H4 (cell line): ENCODE data around the gene CRB2. TPM values are rescaled to one million over a fixed set of nuclear protein-coding genes. Genes with fewer than 3 reads are reported as not detected.
"Not testable (repeated sequence)": the region's sequence is repeated elsewhere in the genome, so short reads cannot be mapped to it uniquely, and the experiment has no call there.

Experiments used
- DNase-seq: peaks from one replicate; pipeline ENCODE4 v3.0.0-alpha.2; 2015; ENCODE audit warnings: low spot score
- total RNA-seq: library from RNA; depleted of rRNA; stranded (reverse); fragments of >200 nt; shearing (Covaris generic); gene quantifications from 2 replicates; pipeline ENCODE4 v1.2.3, GENCODE V29; 2014

The CRB2 gene
- total RNA-seq, 1 experiment from 2014 or later = not detected

- DNase-seq = no peak
Observed at GRCh38 chr9:123380852-123381705, 25.1 kb downstream of the CRB2 start.

- DNase-seq = no peak
Observed at GRCh38 chr9:123382653-123383511, 26.9 kb downstream of the CRB2 start.

DNA sequence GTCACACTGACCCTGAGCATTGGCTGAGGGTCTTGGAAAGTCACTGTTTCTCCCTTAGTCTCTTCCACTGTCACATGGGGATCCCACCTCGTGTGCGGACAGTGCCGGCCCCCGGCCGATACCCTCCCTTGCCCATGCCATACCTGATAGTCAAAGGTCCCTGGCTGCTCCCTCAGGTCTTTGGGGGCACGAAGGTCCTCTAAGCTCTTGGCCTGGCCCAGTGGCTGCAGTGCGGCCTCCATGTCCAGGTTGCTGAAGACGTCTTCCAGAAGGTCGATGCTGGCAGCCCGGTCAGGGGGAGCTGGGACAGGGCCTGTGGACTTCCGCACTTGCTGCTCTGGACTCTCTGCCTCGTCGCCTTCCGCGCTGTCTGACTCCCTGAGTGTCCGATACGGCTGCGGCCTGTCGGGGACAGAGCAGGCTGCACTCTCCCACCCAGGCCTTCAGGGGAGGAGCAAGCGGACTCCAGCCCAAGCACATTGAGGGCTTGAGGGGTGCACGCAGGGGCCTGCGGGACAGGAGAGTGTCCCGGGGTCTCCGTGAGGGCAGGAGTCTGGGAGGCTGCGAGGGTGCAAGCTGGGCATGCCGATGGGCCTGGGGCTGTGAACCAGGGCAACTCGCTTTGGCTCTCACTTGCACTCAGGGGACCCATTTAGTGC lies 27.6 kb downstream of the CRB2 start:
- DNase-seq = no peak

DNA sequence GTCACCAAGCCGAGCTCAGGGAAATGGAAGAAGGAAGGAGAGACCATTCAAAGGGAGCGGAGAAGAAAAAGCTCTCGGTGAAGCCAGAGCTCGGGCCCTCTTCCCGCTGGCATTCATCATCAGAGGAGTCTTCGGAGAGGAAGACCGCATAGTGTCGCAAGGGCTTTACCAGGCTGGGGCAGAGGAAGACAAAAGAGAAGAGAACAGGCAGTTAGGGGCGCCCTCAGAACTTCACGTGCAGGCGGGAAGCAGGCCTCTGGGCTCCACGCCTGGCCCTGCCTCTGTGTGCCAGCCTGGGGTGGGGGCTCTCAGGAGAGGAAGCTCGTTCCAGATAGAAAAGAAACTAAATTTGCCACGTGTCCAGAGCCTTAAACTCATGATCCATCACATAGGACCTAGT lies 31.7 kb downstream of the CRB2 start:
- no peak for DNase-seq

GRCh38 chr9:123389070-123389469 lies 33.1 kb downstream of the CRB2 start:
- no peak for DNase-seq

- no peak for DNase-seq
Observed at GRCh38 chr9:123389698-123390097, 33.7 kb downstream of the CRB2 start.

- no peak for DNase-seq
Observed at GRCh38 chr9:123390337-123391135, 34.5 kb downstream of the CRB2 start.

DNA sequence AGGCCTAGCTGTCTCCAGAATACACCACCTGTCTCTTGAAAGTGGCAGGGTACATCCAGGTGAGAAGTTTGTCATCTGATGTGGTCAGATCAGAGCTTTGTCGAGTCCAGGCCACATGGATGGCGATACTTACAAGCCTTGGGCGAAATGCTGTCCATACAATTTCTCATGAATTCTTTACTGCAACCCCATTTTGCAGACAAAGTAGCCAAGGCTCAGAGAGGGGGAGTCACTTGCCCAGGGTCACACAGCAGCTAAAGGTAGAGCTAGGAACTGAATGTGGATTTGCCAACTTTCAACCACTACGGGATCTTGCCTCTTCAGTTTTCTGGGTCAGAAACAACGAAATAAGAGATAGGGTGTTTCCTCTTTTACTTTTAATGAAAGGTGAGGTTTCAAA lies 35.2 kb downstream of the CRB2 start:
- no peak for DNase-seq

DNA sequence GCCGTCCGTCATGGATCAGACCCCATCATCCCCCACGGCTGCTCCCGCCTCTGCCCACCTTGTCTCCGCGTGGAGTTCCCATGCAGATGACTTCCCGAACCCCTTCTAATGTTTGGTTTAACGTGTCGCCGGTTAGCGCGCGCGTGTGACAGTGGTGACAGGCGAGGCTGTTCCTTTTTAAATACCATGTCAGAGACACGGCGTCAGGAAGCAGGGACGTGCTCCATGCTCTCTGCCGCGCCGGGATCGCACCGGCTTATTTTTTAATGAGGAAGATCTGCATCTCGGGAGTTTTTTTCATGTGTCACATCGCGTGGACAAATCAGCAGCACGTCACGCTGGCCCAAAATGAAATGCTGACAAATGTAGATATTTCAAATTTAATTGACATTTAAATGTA lies 35.9 kb downstream of the CRB2 start:
- no peak for DNase-seq

DNA sequence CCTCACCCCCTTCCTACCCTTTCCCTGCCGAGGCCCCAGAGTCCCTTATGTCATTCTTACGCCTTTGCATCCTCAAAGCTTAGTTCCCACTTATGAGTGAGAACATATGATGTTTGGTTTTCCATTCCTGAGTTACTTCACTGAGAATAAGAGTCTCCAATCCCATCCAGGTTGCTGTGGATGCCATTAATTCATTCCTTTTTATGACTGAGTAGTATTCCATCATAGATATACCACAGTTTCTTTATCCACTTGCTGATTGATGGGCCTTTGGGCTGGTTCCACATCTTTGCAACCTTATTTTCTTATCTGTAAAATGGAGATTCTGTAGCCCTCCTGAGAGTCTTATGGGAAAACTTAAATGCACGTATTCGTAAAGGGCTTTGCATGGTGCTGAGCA lies 36.8 kb downstream of the CRB2 start:
- no peak for DNase-seq

GRCh38 chr9:123394291-123395235 lies 38.6 kb downstream of the CRB2 start:
- DNase-seq = no peak

DNA sequence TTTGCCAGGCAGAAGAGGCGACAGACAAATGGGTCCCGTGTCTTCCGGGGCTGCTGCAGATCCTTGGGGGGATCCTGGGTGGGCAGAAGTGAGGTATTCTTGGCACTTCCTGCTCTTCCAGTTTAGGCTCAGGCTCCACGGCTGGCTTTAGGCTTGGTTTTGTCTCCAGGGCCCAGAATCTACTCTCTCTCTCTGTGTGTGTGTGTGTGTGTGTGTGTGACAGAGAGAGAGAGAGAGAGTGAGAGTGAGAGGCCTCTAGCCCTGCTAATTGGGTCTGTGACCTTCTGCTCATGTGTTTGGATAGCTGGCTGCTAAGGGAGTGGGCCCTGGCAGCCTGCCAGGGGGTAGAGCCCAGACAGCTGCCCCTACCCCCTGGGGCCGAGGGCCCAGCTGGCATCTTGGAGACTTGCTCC lies 39.3 kb downstream of the CRB2 start:
- no peak for DNase-seq

DNA sequence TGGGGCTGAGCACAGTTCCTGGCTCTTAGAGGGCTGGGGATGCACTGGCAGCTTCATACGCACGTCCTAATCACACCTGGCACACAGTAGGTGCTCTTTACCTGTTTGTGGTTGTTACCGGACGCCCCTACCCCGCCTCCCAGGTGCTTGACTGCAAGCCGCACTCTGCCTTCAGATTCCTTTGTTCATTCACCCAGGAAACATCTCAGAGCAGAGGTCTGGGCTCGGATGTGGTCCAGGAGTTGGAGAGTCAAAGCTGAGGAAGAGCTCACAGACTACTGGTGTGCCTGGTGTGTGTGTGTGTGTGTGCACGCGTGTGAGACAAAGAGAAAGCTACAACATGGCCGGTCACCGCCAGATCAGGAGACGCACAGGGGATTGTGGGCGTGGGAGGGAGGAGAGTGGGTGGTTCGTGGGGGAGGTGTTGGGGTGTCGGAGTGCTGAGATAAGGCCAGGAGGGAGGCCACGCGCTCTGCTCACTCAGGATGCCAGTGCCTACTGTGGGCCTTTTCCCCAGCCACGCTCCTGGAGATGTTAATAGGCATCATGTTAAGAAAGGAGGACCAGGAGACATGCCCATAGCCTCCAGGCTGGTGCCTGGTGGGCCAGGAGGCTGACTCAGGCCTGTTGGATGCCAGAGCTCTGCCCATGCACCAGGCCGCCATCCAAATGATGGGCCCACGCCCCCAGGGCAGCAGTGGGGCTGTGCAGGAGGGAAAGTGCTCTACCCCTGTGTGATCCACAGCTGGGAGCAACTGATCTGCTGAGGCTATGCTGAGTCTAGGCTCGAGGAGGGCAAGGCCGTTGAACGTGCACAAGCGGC lies 39.9 kb downstream of the CRB2 start:
- DNase-seq = no peak

DNA sequence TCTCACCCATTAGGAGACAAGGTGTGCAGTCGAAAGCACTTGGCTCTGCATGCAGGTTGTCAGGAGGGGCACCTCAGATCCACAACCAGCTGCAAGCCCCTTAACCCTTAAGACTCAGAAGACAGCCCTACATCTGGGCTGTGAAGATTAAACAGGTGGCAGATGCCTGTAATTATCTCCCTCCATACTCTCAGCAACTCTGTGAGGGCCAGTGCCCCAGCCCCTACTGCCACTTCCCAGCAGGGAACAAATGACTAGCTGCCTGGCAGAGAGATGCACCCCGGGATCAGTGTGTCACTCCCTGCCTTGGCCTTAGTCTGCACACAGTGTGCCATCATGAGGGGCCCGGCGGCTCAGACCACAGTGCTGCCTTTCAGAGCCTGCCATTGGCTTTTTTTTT lies 42.0 kb downstream of the CRB2 start:
- no peak for DNase-seq

DNA sequence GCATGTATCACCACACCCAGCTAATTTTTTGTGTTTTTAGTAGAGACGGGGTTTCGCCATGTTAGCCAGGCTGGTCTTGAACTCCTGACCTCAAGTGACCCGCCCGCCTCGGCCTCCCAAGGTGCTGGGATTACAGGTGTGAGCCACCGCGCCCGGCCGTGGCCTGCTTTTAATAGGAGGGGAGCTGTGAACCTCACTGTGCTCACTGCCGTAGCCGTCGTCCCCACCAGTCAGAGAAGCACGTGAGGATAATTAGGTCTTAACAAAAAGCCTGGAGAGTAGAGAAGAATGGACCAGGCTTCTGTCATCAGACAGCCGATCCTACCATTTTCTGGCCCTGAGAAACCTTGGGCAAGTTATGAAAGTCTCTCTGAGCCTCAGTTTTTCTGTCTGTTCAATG lies 42.9 kb downstream of the CRB2 start:
- not testable (repeated sequence) for DNase-seq

DNA sequence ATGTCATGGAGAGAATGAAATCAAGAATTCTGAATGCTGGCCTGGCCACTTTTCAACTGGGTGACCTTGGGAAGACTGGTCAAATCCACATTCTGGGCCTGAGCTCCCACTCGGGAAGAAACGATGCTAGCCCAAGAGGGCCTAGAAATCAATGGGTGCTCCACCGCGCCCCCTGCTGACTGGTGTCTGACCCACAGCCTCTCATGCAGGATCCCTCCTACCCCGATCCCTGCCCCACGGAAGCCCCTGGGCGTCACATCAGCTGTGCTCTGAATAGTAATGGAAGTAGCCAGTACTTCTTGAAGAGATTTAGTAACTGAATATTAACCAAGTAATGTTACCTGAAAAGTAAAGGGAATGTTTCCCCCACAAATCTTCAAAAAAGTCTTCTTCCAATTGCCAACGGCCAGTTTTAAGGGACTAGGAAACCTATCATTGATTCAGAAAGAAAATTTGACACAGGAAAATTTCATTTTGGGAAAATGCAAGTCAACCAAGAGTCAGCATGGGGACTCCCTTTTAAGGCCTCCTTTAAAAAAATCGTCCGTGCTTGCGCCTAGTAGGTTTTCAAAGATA lies 43.9 kb downstream of the CRB2 start:
- no peak for DNase-seq

- DNase-seq = no peak
Observed at GRCh38 chr9:123400926-123401503, 45.0 kb downstream of the CRB2 start.

- DNase-seq = peak; percentile 27
Observed at GRCh38 chr9:123401879-123402513, 46.0 kb downstream of the CRB2 start.
